Measurements from ENCODE around the gene L3MBTL4. TPM values are rescaled to one million over a fixed set of nuclear protein-coding genes. Genes with fewer than 3 reads are reported as not detected.

Gene L3MBTL4
- total RNA-seq, 4 donors from 2014 or later: 11.3 to 16.3 (median 11.8) TPM

DNA sequence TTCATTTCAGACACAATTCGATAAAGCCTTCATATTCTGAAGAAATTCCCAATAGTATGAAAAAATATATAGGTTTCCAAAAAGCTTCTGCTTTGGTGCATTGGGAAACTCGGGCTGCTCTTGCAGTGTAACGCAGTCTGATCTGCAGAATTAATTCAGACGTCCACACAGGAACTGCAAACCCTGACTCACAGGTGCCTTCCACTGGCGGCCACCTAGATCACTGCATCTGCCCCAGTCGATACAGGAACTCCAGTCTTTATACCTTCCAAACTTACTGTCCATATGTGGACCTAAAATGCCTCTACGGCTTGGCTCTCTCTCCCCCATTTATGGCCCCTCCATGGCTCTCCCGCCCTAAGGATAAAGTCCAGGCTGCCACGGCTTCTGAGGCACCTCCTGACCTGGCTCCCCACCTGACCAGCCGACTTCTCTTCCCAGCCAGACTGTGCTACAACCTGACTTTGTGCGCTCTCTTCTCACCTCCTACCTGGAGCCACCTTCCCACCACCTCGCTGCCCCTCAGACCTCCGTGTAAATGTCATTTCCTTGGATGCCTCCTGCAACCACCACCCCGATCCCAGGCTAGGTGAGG is 39.7 kb downstream of the L3MBTL4 start:
- no peak overlapping the region for H3K4me3 ChIP-seq (ENCODE audit: low read depth, poor library complexity, severe bottlenecking)
- 90 to 91% methylated on average over 14 of the region's 14 CpGs for WGBS, 2 donors
- intact Hi-C loops (cut with DNase I; ENCODE audit: low total_unique reads): no loop called here
- TF ChIP-seq, protein P1, sequence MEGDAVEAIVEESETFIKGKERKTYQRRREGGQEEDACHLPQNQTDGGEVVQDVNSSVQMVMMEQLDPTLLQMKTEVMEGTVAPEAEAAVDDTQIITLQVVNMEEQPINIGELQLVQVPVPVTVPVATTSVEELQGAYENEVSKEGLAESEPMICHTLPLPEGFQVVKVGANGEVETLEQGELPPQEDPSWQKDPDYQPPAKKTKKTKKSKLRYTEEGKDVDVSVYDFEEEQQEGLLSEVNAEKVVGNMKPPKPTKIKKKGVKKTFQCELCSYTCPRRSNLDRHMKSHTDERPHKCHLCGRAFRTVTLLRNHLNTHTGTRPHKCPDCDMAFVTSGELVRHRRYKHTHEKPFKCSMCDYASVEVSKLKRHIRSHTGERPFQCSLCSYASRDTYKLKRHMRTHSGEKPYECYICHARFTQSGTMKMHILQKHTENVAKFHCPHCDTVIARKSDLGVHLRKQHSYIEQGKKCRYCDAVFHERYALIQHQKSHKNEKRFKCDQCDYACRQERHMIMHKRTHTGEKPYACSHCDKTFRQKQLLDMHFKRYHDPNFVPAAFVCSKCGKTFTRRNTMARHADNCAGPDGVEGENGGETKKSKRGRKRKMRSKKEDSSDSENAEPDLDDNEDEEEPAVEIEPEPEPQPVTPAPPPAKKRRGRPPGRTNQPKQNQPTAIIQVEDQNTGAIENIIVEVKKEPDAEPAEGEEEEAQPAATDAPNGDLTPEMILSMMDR (IDR thresholded peaks at IDR 0.05): no peak
- no peak for TF ChIP-seq POLR2A (IDR thresholded peaks at IDR 0.05)
- DNase-seq (ENCODE audit: low spot score in 2 of 2): no peak

- TF ChIP-seq POLR2A (IDR thresholded peaks at IDR 0.05): no peak
- TF ChIP-seq, protein P1 (IDR thresholded peaks at IDR 0.05): no peak
- H3K4me3 ChIP-seq (ENCODE audit: low read depth, poor library complexity, severe bottlenecking): no peak overlapping the region
- intact Hi-C loops (cut with DNase I; ENCODE audit: low total_unique reads): no loop called here
- DNase-seq (ENCODE audit: low spot score in 2 of 2): no peak
- WGBS, 2 donors: 57 to 63% methylated on average over 8 of the region's 8 CpGs
Measured at GRCh38 chr18:6374340-6374739, 40.4 kb downstream of the L3MBTL4 start.

GRCh38 chr18:6373187-6373586 is 41.5 kb downstream of the L3MBTL4 start:
- TF ChIP-seq POLR2A (IDR thresholded peaks at IDR 0.05): no peak
- TF ChIP-seq, protein P1 (IDR thresholded peaks at IDR 0.05): no peak
- intact Hi-C loops (cut with DNase I; ENCODE audit: low total_unique reads): no loop called here
- 41 to 55% methylated on average over 5 of the region's 5 CpGs for WGBS, 2 donors
- DNase-seq (ENCODE audit: low spot score in 2 of 2): no peak
- H3K4me3 ChIP-seq (ENCODE audit: low read depth, poor library complexity, severe bottlenecking): no peak overlapping the region

DNA sequence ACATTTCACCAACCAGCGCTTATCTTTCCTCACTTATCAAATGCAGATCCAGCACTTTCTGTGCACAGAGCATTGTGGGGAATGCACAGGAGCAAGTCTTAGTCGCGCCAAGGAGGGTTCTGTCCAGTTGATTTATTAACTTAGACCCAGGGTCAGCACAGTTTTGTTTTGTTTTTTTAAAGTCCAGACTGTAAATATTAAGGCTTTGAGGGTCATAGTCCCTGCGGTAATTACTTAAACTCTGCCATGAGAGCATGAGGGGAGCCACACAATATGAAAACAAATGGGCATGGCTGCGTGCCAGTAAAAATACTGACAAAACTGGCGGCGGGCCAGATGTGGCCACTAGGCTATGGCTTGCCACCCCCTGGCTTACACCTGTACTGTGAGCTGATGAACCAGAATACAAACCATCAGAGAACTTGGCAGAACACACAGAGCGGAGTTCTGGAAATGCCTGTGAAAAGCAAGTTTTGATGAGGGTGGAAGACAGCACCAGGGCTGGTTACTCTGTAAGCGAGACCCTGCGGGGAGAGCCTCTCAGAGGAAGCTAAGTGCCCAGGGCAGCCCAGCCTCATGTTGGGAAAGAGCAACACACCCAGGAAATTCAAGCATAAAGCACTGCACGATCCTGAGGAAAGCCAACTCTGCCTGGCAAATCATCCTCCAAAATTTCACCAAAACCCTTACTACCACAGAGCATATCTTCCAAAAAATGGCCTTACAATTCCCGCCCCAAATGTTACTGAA is 43.6 kb downstream of the L3MBTL4 start:
- no peak for DNase-seq (ENCODE audit: low spot score in 2 of 2)
- intact Hi-C loops (cut with DNase I; ENCODE audit: low total_unique reads): no loop called here
- no peak overlapping the region for H3K4me3 ChIP-seq (ENCODE audit: low read depth, poor library complexity, severe bottlenecking)
- TF ChIP-seq POLR2A (IDR thresholded peaks at IDR 0.05): no peak
- TF ChIP-seq, protein P1 (IDR thresholded peaks at IDR 0.05): no peak
- WGBS, 2 donors: 73% methylated on average over 12 of the region's 12 CpGs

GRCh38 chr18:6370410-6370809 is 44.3 kb downstream of the L3MBTL4 start:
- no peak overlapping the region for H3K4me3 ChIP-seq (ENCODE audit: low read depth, poor library complexity, severe bottlenecking)
- DNase-seq (ENCODE audit: low spot score in 2 of 2): no peak
- TF ChIP-seq POLR2A (IDR thresholded peaks at IDR 0.05): no peak
- TF ChIP-seq, protein P1 (IDR thresholded peaks at IDR 0.05): no peak
- intact Hi-C loops (cut with DNase I; ENCODE audit: low total_unique reads): no loop called here
- WGBS, 2 donors: 77 to 80% methylated on average over 8 of the region's 8 CpGs
